NCI-H748 treated with DMSO at 0.1 percent for 48 hours (cell line): Measurements from ENCODE around the gene TWF2.

Experiments used
- DNase-seq: peaks from one replicate; lab custom pipeline; 2025; lab: John Stamatoyannopoulos, UW

TWF2 gene

GRCh38 chr3:52181543-52181942 is 57.4 kb downstream of the TWF2 start:
- DNase-seq, result no peak
